Gastroesophageal sphincter (tissue), 4 donors: ENCODE measurements around the gene SLC25A13. TPM values are rescaled to one million over a fixed set of nuclear protein-coding genes. Genes with fewer than 3 reads are reported as not detected.

ENCODE experiments used
- ATAC-seq: fragments of 150-250 bp; one replicate; pipeline ENCODE4 v1.9.1; 2016; ENCODE audit warnings: mild to moderate bottlenecking, moderate library complexity
- H3K27ac ChIP-seq, 4 donors: fragments of 200-600 bp; sonication (generic) in 3 of 4; 1 replicate in 3 of 4; 2 replicates in 1 of 4; pipeline ENCODE4 v1.5.1; 2016 to 2019
- H3K27me3 ChIP-seq: fragments of 200-600 bp; sonication (generic); one replicate; pipeline ENCODE4 v1.5.1; 2019
- H3K36me3 ChIP-seq, 2 donors: fragments of 200-600 bp; sonication (generic); one replicate each; pipeline ENCODE4 v1.5.1; 2019; ENCODE audit warnings: control low read depth in 1 of 2
- H3K4me1 ChIP-seq, 3 donors: fragments of 200-600 bp; sonication (generic); 1 replicate in 2 of 3; 2 replicates in 1 of 3; pipeline ENCODE4 v1.5.1; 2016 to 2019; ENCODE audit warnings: control low read depth in 2 of 3
- H3K4me3 ChIP-seq, 2 donors: fragments of 200-600 bp; sonication (generic); one replicate each; pipeline ENCODE4 v1.5.1; 2019; ENCODE audit warnings: mild to moderate bottlenecking in 1 of 2, moderate library complexity in 1 of 2
- H3K9me3 ChIP-seq, 3 donors: fragments of 200-600 bp; sonication (generic); one replicate each; pipeline ENCODE4 v1.5.1; 2017 to 2019; ENCODE audit warnings: control low read depth in 2 of 3
- EP300 ChIP-seq: sonication (generic); formaldehyde crosslinking; IDR thresholded peaks from one replicate; pipeline ENCODE4 v1.6.1; 2017; ENCODE audit warnings: antibody characterized with exemption, mild to moderate bottlenecking
- POLR2A ChIP-seq, 2 donors: fragments of 450-650 bp; IDR thresholded peaks; one replicate each; pipeline ENCODE4 v1.6.1; 2017; ENCODE audit warnings: antibody characterized with exemption in 2 of 2, mild to moderate bottlenecking in 2 of 2, moderate library complexity in 1 of 2
- POLR2AphosphoS5 ChIP-seq: sonication (generic); formaldehyde crosslinking; IDR thresholded peaks from one replicate; pipeline ENCODE4 v1.6.1; 2017; ENCODE audit warnings: antibody characterized with exemption
- WGBS, 2 donors: methylation state at CpG; one replicate each; pipeline ENCODE4 v1.1.5; 2018; ENCODE audit warnings: low coverage in 1 of 2; 5-methylcytosine and 5-hydroxymethylcytosine counted together
- total RNA-seq, 4 donors: library from RNA; depleted of rRNA; stranded (reverse); fragments of >200 nt; gene quantifications; one replicate each; pipeline ENCODE4 v1.1.0, GENCODE V29; 2016
- TF ChIP-seq, protein P1 (sequence below), 4 experiments: fragments of 200-600 bp in 2 of 4; fragments of 450-650 bp in 2 of 4; sonication (generic) in 1 of 4; IDR thresholded peaks; one replicate each; pipeline ENCODE4 v1.5.1; 2017 to 2019; ENCODE audit warnings: antibody characterized with exemption in 4 of 4, mild to moderate bottlenecking in 2 of 4, moderate library complexity in 2 of 4

SLC25A13 gene
- total RNA-seq, 4 donors from 2014 or later: 19.0 to 42.0 (median 28.0) TPM

DNA sequence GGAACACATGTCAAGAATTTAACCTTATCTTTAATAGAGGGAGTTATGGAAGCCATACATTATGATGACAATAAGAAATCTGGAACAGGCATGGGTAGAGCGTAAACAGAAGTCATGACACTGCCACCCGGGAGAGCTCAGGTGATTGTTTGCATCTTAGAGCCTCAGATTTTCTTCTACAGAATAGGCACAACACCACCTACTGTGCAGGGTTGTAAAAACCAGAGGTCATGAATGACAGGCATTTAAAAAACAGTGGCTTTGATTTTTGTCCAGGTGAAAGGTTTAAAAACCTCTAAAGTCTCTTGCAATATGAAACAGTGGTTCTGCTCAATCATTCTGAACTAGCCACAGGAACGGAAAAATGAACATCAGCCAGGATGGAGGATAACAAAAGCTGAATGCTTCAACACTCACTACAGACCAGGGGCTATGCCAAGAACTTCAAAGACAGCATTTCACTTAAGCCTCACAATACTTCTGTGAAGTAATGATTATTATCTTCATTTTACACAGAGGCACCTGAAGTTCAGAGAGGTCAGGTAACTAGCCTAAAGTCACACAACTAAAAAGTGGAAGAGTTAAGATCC lies 123.8 kb downstream of the SLC25A13 start:
- H3K4me3 ChIP-seq: no peak overlapping the region
- no peaks in the 10 kb centered on the region for H3K9me3 ChIP-seq
- 60 to 85% methylated on average over 2 to 3 of the region's 3 CpGs for WGBS, 2 donors
- no peak for TF ChIP-seq EP300
- no peak for TF ChIP-seq POLR2AphosphoS5
- TF ChIP-seq, protein P1, sequence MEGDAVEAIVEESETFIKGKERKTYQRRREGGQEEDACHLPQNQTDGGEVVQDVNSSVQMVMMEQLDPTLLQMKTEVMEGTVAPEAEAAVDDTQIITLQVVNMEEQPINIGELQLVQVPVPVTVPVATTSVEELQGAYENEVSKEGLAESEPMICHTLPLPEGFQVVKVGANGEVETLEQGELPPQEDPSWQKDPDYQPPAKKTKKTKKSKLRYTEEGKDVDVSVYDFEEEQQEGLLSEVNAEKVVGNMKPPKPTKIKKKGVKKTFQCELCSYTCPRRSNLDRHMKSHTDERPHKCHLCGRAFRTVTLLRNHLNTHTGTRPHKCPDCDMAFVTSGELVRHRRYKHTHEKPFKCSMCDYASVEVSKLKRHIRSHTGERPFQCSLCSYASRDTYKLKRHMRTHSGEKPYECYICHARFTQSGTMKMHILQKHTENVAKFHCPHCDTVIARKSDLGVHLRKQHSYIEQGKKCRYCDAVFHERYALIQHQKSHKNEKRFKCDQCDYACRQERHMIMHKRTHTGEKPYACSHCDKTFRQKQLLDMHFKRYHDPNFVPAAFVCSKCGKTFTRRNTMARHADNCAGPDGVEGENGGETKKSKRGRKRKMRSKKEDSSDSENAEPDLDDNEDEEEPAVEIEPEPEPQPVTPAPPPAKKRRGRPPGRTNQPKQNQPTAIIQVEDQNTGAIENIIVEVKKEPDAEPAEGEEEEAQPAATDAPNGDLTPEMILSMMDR (IDR thresholded peaks at IDR 0.05): no peak
- no peak for TF ChIP-seq POLR2A (IDR thresholded peaks at IDR 0.05)
- H3K27me3 ChIP-seq: no peaks in the 10 kb centered on the region
- peaks cover 0 to 8% (median 0%) of the 10 kb centered on the region in 3 donors for H3K4me1 ChIP-seq
- peaks cover 0 to 8% of the 10 kb centered on the region in 2 donors for H3K36me3 ChIP-seq
- H3K27ac ChIP-seq: no peak overlapping the region
- ATAC-seq: no peak

DNA sequence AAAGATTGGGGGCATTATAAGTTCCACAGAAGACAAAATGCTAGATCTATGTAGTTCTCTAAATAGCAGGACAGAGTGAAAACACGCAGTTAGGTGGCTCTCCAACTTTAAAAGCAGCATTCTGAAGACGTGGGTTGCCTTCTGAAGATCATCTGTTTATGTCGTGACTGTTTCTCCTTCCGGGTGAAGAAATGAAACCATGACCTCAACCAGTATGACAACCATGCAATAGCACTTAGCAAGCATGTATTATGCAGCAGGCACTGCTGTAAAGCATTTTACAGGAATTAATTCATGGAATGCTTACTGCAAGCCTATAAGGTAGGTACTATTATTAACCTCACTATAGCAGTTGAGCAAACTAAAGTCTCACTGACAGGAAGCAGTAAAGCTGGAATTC lies 125.2 kb downstream of the SLC25A13 start:
- ATAC-seq: no peak
- no peak overlapping the region for H3K4me3 ChIP-seq
- TF ChIP-seq, protein P1 (IDR thresholded peaks at IDR 0.05): no peak
- TF ChIP-seq POLR2AphosphoS5 (no peak), EP300 (no peak), POLR2A (IDR thresholded peaks at IDR 0.05) (no peak)
- H3K27ac ChIP-seq: no peak overlapping the region
- H3K27me3 ChIP-seq: no peaks in the 10 kb centered on the region
- peaks cover 0 to 8% (median 0%) of the 10 kb centered on the region in 3 donors for H3K4me1 ChIP-seq
- H3K36me3 ChIP-seq: peaks cover 0 to 23% of the 10 kb centered on the region in 2 donors
- H3K9me3 ChIP-seq: no peaks in the 10 kb centered on the region
- WGBS, 2 donors: 86 to 88% methylated on average over 4 of the region's 4 CpGs

DNA sequence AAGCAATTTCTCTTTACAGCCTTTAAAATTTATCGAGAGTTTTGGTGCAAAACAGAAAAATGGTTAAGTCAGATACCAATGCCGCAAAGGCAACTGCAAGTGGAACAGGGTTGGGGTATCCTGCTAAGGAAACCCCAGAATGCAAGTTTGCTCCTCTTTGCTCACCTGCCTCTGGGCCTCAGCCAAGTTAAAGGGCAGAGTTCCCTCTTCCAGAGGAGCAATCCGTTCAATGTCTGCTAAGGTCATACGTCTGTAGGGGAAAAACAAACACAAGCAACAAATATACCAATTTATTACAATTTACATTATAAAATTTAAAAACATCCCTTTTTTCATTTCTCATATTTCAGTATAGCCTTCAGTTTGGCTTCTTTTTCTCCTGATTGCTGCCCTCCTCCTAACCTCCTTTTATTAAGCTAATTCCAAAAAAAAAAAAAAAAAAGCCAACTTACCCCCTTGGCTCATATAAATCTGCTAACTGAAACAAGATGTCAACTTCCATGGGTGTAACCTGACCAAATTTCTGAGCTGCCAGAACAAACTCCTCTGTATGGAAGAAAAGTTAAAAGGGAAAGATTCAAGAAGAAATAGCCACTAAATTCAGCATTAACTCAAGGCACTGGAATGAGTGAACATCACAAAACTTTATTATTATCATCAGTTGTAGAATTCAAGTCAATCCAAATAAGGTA lies 132.6 kb downstream of the SLC25A13 start:
- 53 to 70% methylated on average over 3 to 4 of the region's 4 CpGs for WGBS, 2 donors
- Histone ChIP-seq H3K27ac (no peak overlapping the region), H3K36me3 (peaks cover 3 to 86% of the 10 kb centered on the region in 2 donors), H3K9me3 (no peaks in the 10 kb centered on the region), H3K27me3 (no peaks in the 10 kb centered on the region), H3K4me3 (no peak overlapping the region), H3K4me1 (peaks cover 0 to 6% (median 0%) of the 10 kb centered on the region in 3 donors)
- no peak for ATAC-seq
- TF ChIP-seq EP300 (no peak), POLR2AphosphoS5 (no peak), POLR2A (IDR thresholded peaks at IDR 0.05) (no peak)
- TF ChIP-seq, protein P1 (IDR thresholded peaks at IDR 0.05): no peak

DNA sequence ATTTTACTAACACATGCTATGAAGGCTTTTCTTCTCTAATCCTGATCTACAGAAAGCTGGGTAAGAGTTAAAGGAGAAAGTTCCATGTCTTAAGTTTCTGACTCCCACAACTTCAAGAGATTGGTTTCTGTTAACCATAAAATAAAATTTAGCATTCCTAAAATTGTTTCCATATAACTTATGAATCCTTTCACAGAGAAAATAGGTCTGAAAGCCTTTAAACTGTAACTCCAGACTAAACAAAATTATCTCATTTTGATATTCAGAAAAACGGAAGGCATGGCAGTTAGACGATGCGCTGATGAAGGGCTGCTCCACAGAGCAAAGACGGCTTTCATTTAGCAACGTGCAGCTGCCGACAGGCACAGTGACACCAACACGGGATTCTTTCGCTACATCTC lies 133.3 kb downstream of the SLC25A13 start:
- TF ChIP-seq, protein P1 (IDR thresholded peaks at IDR 0.05): no peak
- no peak for TF ChIP-seq POLR2AphosphoS5
- TF ChIP-seq POLR2A (IDR thresholded peaks at IDR 0.05): no peak
- TF ChIP-seq EP300: no peak
- 37 to 48% methylated on average over 7 to 8 of the region's 8 CpGs for WGBS, 2 donors
- H3K36me3 ChIP-seq: peaks cover 6 to 89% of the 10 kb centered on the region in 2 donors
- H3K4me1 ChIP-seq: peaks cover 0 to 6% (median 0%) of the 10 kb centered on the region in 3 donors
- ATAC-seq: no peak
- no peaks in the 10 kb centered on the region for H3K9me3 ChIP-seq
- no peaks in the 10 kb centered on the region for H3K27me3 ChIP-seq
- H3K27ac ChIP-seq: no peak overlapping the region
- no peak overlapping the region for H3K4me3 ChIP-seq

DNA sequence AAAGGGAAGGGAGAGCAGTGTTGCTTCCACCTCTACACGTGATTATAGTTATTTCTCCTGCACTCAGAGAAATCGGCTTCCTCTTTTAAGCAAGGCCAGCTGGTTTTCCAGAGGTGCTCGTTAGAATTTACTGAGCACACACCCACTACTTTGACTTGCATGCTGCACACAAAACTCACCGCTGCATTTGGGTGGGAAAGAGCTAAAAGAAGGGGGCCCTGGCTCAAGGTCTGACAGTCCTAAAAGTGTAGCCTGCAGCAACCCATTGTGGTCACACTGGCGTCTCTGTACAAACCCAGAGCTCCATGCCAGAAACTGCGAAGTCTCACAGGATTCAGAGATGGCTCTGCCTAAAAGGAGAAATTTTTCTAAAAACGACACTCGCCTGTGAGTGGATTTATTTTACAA lies 133.7 kb downstream of the SLC25A13 start:
- peaks cover 6 to 89% of the 10 kb centered on the region in 2 donors for H3K36me3 ChIP-seq
- TF ChIP-seq, protein P1 (IDR thresholded peaks at IDR 0.05): no peak
- no peak for TF ChIP-seq EP300
- no peak for TF ChIP-seq POLR2A (IDR thresholded peaks at IDR 0.05)
- no peak for TF ChIP-seq POLR2AphosphoS5
- 44 to 51% methylated on average over 7 to 8 of the region's 8 CpGs for WGBS, 2 donors
- H3K9me3 ChIP-seq: no peaks in the 10 kb centered on the region
- no peak overlapping the region for H3K4me3 ChIP-seq
- no peak overlapping the region for H3K27ac ChIP-seq
- H3K4me1 ChIP-seq: peaks cover 0 to 6% (median 0%) of the 10 kb centered on the region in 3 donors
- no peaks in the 10 kb centered on the region for H3K27me3 ChIP-seq
- no peak for ATAC-seq
